ENCODE data around the gene TDRD6.
A peak's percentile ranks its signal among the peaks of the same experiment; 100 is the strongest.
"Not testable (repeated sequence)": the region's sequence is repeated elsewhere in the genome, so short reads cannot be mapped to it uniquely, and the experiment has no call there.

The TDRD6 gene, protein sequence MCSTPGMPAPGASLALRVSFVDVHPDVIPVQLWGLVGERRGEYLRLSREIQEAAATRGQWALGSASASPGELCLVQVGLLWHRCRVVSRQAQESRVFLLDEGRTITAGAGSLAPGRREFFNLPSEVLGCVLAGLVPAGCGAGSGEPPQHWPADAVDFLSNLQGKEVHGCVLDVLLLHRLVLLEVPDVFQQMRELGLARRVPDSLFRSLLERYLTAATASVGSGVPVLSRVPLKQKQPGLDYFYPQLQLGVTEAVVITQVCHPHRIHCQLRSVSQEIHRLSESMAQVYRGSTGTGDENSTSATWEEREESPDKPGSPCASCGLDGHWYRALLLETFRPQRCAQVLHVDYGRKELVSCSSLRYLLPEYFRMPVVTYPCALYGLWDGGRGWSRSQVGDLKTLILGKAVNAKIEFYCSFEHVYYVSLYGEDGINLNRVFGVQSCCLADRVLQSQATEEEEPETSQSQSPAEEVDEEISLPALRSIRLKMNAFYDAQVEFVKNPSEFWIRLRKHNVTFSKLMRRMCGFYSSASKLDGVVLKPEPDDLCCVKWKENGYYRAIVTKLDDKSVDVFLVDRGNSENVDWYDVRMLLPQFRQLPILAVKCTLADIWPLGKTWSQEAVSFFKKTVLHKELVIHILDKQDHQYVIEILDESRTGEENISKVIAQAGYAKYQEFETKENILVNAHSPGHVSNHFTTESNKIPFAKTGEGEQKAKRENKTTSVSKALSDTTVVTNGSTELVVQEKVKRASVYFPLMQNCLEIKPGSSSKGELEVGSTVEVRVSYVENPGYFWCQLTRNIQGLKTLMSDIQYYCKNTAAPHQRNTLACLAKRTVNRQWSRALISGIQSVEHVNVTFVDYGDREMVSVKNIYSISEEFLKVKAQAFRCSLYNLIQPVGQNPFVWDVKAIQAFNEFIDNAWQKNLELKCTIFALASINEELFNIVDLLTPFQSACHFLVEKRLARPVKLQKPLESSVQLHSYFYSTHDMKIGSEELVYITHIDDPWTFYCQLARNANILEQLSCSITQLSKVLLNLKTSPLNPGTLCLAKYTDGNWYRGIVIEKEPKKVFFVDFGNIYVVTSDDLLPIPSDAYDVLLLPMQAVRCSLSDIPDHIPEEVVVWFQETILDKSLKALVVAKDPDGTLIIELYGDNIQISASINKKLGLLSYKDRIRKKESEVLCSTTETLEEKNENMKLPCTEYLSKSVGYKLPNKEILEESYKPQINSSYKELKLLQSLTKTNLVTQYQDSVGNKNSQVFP (N-terminal part only)

DNA sequence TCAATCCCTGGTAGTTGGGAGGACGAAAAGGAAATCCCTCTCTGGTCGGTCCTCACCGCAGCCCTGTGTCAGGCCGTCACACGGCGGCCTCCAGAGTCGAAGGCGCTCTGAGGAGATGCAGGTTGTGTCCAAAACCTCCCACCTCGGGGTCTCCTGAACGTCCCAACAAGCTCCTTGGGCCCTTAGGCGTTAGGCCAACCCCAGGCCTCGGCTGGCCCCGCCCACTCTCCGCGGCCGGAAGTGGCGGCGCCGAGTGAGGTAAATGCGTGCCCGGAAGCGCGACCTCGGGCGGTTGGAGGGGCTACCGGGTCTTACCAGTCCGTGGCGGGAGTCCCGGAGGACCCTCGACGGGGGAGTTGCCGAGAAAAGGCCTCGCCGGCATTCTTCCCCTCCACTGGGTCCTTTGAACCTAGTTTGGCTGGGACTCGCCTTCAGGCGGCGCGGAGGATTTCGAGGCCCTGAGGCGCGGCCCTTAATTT lies at the start of gene TDRD6:
Gene TDRD6, plus strand, starts transcription at position 267 of the 479 bp plus-strand sequence. CDS start 244 bp downstream, outside the sequence.
- DNase-seq = no peak

DNA sequence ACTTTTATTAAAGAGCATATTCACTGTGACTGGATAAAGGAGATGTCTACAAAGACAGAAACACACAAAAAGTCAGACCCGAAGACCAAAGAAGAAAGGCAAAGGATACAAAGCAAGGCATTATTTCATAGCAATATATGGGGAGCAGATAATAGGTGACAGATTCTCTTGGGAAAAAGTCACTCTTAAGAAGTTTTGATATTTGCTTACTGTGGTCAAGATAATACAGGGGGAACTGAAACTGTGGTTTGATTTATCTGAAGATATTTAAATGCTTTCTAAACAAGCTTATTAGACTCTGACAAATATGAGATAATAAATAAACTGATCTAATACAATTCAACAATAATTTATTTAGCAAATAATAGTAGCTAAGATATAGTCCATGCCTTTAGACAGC lies 49.8 kb upstream of the TDRD6 start:
- DNase-seq = no peak

DNA sequence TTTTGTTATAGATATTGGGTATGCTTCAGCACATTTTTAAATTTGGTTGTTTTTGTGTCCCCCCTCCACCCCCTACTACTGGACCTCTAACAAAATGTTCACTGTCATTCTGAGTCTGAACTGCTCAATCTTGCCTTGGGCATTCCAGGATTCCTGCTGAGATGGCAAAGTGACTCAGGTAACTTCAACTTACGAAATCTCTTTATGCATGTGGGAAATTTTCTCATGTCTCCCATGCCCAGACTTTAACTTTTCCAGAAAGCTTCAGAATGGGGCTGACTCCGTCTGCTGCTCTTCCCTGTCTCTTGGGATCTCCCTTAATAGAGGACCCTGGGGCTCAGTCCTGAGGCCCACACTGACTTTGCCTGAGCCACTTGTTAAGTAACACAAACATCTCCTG lies 49.0 kb upstream of the TDRD6 start:
- DNase-seq = no peak

DNA sequence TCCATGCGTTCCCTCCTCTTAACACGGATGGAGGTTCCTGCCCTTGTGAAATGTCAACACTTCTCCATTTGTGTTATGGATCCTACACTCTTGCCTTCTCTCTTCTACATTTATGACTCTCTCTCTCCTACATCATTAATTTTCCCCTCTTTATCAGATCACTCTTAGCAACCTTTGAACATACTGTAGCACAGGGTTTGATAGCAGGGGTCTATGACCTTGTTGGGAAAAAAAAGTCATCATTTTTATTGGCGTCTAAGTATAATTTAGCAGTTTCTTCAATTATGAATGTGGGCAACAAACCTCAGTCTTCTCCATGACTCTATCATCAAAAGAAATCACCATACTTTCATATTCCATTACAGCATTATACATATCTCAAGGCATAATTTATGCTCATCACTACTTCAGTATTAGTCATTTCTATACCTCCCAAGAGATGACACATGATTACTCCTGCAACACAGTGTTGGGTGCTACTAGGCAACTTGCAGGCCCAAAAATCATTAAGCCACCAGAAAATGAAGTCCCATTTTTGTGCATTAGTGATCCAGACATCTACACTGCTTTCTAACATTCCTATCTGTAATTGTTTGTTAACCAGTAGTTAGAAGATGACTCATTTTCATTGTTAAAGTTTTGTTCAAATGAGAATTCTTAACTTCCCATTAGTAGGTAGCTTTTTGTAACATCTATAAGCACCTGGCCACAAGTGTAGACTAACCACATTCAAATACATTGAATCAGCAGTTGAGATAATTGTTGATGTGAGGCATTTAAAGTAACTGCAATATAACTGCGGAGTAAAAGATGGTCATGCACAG lies 44.5 kb upstream of the TDRD6 start:
- no peak for DNase-seq

DNA sequence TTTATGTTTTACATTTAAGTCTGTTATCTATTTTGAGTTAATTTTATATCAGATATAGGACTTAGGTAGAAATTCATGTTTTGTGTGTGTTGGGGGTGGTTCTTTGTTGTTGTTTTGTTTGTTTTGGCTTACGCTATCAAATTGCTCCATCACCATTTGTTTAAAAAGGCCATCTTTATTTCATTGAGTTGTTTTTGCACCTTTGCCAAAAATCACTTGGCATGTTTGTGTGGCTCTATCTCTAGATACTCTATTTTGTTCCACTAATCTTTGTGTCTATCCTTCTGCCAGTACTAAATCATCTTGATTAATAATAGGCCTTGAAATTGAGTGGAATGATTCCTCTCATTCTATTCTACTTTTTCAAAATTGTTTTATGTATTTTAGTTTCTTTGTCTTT lies 42.4 kb upstream of the TDRD6 start:
- no peak for DNase-seq

DNA sequence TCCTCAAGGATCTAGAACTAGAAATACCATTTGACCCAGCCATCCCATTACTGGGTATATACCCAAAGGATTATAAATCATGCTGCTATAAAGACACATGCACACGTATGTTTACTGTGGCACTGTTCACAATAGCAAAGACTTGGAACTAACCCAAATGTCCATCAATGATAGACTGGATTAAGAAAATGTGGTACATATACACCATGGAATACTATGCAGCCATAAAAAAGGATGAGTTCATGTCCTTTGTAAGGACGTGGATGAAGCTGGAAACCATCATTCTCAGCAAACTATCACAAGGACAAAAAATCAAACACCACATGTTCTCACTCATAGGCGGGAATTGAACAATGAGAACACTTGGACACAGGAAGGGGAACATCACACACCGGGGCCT lies 39.6 kb upstream of the TDRD6 start:
- DNase-seq = not testable (repeated sequence)

DNA sequence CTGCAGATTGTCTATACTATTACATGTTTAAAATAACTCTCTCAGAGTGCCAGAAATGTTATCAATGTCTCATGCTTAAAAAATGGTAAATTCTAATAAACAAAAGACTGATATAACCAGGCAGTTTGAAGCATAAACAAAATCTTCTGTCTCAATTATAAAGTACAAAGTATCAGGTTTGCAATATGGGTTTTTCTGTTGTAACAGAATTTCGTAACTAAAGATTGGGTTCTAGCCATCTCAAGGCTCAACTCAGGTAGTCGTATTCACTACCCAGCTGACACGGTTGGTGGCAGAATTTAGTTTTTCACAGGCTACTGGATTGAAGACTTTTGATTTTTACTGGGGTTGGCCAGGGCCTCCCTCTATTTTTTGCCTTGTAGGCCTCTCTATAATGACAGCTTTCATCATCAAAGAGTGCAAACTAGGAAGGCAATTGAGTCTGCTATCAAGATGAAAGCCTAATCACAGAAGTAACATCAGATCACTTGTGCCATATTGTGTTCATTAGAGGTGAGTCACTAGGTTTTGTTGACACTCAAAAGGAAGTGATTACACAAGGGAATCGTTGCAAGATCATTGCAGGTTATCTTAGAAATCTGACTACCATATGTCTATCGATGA lies 38.7 kb upstream of the TDRD6 start:
- DNase-seq = no peak

DNA sequence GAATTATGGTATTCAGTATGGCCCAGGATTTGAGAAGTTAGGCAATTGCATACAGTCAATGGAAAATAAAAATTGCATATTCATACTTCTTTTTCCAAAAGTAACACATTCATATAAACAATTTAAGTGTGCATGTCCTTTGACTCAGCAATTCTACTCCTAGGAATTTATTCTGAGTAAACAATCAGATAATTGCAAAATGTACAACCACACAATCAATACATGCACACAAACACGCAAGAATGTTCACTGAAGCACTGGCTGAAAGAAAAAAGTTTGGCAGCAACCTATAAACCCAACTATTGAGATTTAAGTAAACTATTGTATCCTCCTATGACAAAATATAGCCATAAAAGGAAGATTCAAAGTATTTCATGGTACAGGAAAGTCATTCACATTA lies 36.7 kb upstream of the TDRD6 start:
- no peak for DNase-seq

DNA sequence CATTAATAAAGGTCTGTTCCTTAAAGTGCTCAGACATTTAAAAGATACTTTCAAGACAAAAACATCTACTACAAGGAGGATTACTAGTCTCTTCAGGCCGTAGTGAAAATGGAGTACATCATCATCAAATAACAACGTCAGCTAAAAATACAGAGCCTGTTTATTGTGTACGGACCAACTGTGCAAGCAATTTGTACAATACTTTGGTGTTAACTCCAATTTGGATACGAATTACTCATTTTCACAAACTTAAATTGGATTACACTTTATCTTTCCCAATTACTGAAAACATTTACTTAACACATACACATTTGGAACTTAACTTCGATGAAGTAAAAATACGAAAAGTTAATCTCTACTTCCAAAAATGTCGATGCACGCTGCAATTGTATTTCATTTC lies 35.9 kb upstream of the TDRD6 start:
- DNase-seq = no peak

DNA sequence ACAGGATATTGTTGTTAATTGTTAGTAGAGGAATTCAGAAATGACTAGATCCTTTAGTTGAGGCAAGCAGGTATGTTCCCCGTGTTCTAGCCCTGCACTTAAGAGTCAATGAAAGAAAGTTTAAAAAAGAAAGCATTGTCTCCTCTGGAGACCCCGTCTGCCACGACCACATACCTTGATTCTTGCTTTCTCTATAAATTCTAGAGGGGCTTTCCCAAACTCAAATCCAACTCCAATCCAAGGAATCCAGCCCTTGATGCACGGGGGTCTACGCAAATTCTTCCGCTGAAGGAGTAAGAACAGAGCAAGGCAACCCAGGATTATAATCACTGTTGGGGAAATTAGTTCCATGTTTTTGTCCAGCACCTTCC lies 35.5 kb upstream of the TDRD6 start:
- DNase-seq = peak; percentile 44

DNA sequence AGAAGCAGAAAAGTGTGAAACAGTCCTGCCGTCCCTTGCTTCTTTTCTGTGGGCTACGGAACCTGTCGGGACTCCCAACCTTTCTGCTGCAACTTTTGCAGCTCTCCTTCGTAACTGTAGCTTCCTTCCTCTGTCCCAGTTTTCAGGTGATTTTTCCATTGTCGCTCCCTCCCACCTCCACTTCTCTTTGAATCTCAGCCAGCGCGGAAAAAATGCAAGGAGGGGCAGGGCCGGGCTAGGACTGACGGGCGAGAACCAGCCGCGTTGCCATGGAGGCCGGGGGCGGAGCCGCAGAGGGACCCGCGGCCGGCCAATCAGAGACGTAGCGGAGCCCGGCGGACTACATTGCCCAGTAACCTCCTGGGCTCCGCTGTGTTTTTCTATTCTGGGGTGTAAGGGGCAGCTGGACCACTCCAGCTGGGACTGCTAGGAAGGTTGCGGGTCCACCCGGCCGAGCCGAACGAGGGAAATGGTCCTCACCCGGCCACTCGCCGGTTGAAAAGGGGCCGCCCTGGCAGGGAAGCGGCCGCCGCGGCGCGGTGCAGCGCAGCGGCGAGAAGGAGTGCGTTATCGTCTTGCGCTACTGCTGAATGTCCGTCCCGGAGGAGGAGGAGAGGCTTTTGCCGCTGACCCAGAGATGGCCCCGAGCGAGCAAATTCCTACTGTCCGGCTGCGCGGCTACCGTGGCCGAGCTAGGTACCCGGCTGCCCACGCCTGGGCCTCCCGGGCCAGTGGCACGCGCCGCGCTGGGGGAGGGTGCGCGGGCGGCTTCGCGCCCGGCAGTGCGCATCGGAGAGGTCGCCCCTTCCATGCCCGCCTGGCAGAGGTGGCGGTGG lies 34.9 kb upstream of the TDRD6 start, which contains the start of the genes CYP39A1 and SLC25A27:
Gene CYP39A1, minus strand, starts transcription at position 216 of the 836 bp plus-strand sequence. CDS start 236 bp downstream, outside the sequence.
Gene SLC25A27, plus strand, starts transcription at position 373 of the 836 bp plus-strand sequence. Its CDS starts 218 bp downstream, at position 591.
- peak; percentile 92 for DNase-seq

DNA sequence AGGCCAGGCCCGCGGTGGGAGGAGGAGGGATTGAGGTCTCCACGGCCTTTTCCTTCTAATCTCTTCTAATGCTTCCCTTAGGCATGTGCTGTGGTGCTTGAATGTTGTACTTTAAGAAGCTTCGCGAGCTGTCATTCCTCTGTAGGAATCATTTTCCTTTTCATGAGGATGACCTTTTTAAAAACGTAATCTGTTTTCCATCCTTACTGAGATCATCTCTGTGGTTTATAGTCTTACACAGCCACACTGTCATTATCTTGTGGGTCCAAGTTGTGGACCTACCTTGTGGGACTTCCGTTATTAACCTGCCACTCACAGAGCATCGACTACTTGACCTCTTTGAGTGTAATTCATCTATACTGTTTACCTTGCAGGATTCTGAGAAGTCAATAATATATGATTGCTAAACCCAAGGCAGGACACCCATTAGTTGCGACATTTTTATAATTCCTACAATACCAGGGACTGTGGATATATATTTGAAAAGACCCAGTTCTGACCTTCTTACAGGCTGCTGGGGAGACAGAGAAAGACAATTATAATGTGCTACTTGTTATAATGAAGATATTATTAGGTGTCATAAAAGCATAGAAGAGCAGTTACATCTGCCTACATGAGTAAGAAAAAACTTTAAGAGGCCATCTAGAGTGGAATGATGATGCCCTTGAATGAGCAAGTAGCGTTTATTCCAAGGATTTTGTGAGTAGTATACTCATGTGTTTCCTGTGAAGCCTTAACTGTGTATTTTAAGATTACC lies 34.1 kb upstream of the TDRD6 start:
- peak; percentile 36 for DNase-seq

DNA sequence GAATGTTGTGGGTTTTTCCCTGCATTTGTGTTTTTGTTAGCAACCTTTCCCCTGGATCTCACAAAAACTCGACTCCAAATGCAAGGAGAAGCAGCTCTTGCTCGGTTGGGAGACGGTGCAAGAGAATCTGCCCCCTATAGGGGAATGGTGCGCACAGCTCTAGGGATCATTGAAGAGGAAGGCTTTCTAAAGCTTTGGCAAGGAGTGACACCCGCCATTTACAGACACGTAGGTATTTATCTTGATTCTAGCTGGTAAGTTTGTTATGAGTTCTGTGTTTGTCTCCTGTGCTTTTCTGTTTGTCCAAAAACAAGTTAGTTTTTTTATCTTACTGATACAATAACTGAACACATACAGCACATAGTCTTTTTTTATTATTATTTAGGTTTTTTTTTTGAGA lies 31.9 kb upstream of the TDRD6 start:
- peak; percentile 61 for DNase-seq

DNA sequence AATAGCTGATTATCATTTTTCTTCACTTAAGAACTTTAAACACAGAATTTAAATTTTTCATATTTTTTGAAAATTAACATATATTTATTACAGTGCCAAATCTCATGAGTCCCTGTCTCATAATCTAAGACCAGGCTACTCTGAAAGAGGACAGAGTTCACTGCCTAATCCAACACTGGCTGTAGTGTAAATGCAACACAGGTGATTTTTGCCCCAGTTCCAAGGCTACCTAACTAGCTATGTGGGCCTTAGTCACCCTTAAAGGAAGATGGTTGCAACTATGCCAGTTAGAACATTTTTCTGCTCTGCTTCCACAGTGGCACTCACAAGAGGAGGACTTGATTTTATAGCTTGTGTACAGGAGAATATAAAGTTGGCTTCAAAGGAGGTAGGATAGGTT lies 30.0 kb upstream of the TDRD6 start:
- no peak for DNase-seq

DNA sequence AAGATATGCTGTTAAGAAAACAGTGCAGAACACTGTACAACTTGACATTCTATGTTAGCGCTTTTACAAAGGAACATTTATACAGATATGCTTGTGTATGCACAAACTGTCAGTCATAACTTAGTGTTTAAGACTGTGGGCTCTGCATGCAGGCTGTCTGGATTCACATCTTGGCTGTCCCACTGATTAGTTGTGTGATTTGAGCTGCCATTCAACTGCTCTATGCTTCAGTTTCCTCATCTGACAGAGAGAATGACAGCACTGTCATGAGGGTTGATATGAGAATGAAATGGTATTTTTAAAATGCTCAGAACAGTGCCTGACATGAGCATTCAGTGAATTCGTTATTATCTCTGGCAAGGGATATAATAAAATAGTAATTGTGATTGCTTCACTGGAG lies 26.2 kb upstream of the TDRD6 start:
- no peak for DNase-seq

DNA sequence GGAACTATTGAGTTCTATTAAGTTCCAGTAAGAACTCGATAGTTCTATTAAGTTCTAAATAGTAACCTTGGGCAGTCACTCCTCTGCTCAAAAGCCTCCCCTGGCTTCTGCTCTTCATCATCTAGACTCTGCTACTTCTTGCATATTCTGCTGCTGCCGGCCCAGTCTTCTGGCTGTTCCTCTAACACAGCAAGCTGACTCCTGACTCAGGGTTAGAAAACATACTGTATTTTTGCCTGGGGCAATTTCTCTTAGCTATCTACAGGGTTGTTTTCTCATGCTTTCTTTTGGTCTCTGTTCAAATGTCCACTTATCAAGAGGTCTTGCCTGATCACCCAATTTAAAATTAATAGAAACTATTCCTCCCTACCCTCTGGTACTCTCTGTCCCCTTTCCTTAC lies 20.3 kb upstream of the TDRD6 start:
- no peak for DNase-seq

DNA sequence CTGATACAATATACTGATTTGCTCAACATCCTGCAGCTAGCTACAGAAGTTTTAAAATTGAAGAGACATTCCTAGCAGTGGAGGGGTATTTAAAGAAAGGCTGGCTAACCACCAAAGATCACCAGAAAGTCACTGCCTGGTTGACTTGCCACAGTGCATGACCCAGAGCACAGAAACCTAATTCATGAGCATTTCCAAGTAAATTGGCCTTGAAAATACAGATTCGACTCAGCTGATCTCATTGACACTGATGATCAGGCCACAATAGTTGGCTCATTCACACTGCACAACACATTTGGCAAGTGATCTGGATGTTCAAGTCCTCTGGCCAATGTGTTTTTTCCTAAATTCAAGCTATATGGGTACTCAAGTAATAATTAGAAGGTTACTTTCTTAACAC lies 13.3 kb upstream of the TDRD6 start:
- no peak for DNase-seq

DNA sequence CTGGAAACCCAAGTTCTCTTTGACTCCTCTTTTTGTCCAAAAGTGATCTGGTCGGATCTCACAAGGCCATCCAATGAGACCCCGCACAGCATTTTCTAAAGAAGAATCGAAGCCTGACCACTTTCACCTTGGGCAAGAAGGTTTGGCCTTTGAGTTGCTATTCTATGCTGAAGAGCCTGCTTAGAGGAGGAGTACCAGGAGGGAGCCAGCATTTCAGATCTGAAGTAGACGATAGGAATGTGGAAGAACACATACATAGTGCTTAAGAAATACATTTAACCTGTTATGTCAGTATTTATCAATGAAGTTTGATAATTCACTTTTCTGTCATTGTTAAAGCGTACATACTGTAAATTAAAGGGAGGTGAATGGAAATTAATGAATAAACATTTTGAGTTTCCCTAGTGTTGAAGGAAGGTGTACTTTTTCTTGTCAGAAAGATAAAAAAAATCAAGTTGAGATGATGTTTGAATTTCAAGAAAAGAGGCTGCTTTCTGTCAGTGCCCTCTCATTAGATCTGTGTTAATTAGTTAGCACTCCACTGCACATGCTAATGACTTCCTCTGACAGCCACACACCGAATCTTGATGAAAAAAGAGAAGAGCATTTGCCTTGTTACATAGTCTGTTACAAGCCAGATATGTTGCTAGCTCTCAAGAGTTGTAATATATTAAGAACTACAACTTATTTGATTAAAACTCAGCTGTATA lies 10.9 kb upstream of the TDRD6 start:
- no peak for DNase-seq

DNA sequence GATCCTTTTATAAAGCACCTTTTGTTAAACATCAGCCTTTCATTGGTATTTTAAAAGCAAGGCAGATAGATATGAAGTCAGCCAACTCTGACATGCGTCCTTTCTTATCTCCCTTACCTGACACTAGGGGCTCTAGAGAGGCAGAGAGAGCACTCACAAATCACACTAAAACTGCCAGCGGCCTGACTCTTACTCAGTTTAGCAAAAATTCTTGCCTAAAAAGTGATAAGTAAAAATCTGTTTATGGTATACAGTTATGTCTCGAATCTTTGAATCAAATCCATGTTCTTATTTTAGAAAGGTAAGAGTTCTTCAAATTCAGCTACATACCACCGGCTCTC lies 10.4 kb upstream of the TDRD6 start:
- peak; percentile 34 for DNase-seq
